GM19193 (cell line): ENCODE data around the gene PAPLN.

Source experiments
- POLR2A ChIP-seq: IDR thresholded peaks from 4 replicates; pipeline ENCODE4 v1.6.1; 2011; ENCODE audit not compliant: insufficient read depth, insufficient read length; ENCODE audit errors: extremely low read depth

PAPLN gene

DNA sequence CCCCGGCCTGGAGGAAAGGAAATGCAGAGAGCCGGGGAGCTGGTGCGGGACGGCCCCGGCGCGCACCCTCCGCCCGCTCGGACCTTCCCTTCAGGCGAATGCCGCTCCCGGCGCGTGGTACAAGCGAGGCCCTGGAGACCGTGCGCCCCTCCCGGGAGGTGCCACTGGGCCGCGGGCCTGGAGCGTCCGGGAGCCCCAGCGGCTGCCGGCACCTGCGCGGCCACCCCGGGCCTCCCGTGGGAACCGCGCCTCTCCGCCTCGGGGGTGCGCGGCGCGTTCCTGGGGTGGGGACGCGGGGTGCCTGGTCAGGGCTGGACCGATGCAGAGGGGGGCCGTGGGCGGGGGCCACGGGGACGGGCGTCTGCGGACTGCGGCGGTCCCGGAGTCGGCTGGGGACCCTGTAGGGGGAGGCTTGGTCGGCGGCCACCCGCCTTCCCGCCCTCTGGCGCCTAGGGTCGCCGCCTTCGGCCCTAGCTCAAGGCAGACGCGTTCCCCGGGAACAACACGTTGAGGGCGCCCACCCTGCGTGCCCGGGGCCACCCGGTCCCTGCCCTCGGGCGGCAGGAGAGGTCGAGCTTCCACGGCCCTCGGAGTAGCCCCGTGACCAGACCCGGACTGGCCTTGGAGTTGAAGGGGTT, 599 bp downstream of the PAPLN start:
- no peak for TF ChIP-seq POLR2A

DNA sequence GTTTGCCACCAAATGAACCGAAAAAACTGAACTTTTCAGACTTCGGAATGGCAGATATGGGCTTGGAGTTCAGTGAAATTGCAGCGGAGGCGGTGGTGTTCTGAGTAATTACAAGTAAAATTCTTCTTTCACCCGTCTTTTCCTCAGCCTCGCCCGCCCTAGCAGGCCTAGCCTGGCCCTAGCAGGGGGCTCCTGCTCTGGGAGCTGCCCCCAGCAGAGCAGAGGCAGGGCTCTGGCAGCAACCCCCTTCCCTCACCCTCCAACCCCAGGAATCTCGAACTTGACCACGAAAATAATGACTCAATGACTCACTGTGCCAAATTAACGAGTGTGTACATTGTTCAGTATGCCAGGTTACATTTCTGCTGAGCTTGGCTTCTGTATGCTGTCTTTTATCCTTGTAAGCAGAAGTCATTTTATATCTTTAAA, 1.1 kb downstream of the PAPLN start:
- TF ChIP-seq POLR2A: no peak

DNA sequence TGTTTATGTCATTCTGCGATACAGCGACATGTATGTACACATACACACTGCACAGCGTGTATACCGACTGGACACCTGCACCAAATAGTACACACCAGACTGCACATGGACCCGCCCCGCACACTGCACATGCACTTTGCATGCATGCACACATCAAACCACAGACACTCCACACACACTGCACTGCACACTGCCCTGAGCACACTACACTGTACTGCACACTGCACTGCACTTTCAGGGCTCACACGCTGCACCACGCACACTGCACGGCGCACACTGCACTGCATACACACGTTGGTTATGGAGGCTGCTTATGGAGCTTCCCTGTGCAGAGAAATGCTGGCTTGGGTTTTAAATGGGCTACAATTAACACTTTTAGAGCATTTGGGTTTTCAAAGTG, 1.6 kb downstream of the PAPLN start:
- no peak for TF ChIP-seq POLR2A

DNA sequence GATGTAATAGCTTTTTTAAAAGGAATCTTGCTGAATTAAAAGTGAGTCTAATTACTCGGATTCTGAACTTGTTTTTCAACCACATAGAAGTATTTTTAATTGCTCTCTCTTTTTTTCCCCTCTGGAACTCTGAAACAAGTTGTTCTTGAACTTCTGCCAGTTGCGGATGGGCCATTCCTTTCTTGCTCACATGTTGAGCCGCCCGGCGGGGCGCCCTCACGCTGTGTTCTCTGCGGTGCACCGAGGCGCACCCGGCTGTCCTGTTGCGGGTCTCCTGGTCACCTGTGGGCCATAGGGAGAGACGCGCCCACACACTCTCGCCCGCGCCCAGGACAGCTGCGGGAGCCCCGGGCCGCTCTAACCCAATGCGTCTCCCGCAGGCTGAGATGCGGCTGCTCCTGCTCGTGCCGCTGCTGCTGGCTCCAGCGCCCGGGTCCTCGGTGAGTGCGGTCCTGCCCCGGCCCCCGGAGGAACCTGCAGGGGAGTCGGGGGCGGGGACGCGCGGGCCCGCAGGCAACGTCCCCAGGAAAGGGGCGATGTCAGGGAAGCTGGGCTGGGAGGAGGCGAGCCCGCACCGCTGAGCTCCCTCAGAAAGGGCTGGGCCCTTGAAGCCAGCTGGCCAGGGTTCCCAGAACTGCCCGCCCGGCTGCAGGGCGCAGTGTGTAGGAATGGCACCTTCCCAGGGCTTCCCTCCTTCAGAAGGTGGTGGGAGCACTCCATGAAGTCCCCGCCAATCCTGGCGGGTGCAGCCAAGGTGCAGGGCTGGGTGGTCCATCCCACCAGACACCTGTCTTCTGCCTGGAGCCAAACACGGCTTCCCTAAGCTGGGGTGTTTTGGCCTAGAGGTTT, 2.3 kb downstream of the PAPLN start:
- TF ChIP-seq POLR2A: no peak

DNA sequence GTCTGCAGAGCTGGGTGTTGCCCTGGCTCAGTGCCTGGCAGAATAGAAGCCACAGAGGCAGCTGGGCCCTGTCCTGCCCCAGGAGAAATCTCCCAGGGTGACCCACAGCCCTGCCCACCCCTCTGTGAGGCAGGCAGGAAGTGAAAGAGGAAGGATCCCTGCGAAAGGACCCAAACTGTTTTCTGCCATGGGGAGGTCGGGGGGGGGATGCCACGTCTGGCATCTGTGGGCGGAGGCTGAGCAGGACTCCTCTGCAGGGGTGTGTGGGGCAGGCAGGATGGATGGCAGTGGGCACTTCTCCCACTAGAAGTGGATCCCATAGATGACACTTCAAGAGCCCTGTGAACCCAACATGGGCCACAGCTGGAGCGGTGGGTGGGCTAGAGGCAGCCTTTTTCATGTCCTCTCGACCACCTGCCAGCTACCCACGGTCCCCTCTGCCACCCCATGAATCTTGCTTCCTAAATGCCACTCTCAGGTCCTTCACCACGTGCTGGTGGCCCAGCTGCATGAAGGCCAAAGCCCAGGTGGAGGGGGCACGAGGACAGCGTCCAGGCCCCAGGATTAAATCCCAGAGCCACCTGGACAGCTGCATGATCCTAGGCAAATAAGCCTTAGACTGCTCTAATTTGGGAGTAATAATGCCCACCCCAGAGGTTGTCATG, 3.6 kb downstream of the PAPLN start:
- no peak for TF ChIP-seq POLR2A

DNA sequence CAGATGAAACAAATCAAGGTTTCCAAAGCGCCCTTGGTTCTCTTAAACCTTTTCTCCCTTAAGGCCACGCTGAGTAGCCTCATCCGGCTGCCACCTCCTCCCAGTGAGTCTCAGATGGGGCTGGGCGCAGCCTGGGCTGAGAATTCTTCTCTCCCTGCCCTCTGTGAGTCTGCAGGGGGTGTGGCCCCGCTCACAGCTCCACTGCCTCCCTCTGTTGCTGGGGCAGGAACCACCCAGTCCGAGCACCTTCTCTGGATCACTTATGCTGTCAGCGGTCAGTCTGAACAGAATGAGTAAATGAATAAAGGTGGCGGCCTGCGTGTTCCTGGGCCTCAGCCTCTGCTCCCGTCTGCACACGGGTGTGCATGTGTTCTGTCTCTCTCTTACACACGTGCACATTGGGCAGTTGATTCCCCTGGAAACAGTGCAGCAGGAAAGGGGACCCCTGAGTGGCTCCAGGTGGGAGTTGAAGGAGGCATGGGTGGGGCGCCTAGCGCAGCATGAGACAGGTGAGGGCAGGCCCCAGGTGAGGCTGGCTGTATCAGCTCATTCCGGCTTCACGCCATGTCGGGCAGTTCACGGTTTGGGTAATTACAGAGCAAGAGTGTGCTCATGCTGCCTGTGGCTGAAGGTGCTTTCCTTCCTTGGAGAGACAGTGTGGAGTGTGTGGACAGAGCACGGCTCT, 4.3 kb downstream of the PAPLN start:
- TF ChIP-seq POLR2A: no peak

DNA sequence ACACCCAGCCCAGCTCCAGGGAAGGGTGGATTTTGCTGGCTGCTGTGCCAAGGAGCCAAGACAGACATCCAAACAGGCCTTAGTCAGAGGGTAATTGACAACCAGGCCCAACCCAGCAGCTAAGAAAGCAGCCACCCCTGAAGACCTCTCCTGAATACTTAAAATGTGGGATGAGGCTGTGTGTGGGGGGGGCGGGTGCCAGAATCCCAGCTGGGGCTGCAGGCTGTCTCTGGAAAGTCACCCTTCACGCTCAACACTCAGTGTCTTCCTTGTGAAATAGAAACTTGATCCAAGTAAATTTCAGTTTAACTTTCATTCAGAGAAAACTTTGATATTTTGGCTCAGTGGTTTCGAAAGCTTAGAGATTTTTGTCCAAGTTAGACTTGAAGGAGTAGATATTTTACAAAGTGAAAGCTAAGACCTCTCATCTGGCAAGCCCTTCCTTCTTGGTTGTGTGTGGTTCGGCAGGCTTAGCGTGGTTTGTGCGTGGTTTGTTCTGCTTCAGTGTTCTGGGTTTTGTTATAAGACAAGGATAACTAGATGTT, 5.1 kb downstream of the PAPLN start:
- no peak for TF ChIP-seq POLR2A

DNA sequence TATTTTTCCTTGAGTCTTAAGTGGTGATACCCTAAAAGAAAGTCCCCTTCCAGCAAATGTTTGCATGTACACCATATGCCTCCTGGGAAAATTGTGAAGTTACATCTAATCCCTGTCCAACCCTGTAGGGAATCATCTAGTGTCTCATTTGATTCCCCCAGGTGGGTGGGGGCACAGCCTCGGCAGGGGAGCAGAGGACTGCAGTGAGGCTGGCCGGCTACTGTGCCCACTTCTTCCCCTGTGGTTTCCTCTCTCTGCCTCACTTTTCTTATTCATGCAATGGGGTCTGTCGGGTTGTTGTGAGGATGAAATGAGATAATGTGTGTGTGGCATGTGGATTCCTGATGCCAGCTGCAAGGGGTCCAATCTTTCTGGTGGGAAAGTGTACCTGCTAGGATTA, 6.0 kb downstream of the PAPLN start:
- no peak for TF ChIP-seq POLR2A

DNA sequence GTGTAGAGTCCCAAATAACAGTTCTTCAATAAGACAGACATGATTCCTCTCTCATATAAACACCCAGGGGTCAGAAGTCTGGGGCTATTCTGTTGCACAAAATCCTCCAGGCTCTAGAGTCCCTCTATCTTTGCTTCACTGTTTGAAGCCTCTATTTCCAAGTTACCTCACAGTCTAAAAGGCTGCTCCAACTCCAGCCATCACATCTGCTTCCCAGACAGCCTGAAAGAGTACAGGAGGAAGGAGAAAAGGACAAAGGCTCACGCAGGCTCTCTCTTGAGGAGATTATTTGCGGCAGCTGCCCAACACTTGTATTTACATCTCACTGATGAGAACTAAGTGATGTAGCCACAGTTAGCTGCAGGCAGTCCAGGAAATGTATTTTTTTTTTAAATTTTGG, 6.4 kb downstream of the PAPLN start:
- no peak for TF ChIP-seq POLR2A

DNA sequence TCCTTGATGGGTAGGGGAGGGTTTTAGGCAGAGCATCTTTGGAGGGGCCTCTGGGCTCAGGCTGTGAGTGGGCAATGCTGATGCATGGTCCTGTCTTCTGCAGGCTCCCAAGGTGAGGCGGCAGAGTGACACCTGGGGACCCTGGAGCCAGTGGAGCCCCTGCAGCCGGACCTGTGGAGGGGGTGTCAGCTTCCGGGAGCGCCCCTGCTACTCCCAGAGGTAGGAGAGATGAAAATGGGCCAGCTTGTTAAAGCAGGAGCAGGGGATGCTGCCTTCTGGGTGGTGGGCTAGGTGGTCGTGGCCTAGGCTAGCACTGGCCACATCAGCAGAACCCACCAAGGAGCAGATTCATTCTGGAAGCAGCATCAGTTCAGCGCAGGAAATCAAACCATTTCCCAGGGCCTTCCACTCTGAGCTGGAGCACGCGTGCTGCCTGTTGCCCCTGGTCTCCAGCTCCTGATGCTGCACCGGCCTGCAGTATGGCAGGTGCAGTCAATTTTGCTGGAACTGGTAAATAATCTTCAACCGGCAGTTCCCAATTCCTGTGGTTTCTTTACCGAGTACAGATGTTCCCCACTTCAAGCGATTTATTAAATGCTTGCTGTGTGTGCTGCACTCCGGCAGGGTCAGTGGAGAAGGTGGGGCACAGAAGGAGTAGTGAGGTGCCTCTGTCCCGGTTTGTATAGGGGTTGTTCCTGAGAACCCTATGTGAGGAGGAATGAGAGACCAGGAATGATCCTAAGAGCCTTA, 7.4 kb downstream of the PAPLN start:
- TF ChIP-seq POLR2A: no peak

DNA sequence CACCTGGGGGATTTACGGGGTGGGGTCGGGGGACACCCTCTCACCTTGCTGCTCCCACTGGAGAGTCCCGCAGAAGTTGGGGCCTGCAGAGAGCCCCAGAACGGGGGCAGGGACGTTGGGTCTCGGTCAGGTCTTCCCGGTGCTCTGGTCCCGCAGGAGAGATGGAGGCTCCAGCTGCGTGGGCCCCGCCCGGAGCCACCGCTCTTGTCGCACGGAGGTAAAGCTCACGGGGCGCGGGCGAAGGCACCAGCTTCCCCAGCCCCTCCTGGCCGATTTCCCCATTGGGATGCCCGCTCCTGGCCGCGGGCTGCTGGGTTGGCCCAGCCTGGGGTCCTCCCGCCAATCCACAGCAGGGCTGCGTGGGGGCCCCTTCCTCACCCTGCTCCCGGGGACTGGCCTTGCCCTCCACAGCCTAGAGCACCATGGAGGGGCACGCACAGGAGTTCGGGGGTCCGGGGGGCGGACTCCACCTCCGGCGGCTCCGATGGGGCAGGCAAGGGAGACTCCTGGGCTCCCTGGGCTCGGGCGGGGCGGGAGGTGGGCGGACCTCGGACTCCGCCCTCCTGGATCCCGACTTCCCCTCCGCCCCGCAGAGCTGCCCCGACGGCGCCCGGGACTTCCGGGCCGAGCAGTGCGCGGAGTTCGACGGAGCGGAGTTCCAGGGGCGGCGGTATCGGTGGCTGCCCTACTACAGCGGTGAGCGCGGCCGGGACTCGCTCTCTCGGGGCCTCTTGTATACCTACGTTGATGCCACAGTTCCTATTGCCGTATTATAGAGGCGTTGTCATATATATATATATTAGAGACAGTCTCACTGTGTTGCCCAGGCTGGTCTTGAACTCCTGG, 8.4 kb downstream of the PAPLN start:
- peak; percentile 53 for TF ChIP-seq POLR2A

DNA sequence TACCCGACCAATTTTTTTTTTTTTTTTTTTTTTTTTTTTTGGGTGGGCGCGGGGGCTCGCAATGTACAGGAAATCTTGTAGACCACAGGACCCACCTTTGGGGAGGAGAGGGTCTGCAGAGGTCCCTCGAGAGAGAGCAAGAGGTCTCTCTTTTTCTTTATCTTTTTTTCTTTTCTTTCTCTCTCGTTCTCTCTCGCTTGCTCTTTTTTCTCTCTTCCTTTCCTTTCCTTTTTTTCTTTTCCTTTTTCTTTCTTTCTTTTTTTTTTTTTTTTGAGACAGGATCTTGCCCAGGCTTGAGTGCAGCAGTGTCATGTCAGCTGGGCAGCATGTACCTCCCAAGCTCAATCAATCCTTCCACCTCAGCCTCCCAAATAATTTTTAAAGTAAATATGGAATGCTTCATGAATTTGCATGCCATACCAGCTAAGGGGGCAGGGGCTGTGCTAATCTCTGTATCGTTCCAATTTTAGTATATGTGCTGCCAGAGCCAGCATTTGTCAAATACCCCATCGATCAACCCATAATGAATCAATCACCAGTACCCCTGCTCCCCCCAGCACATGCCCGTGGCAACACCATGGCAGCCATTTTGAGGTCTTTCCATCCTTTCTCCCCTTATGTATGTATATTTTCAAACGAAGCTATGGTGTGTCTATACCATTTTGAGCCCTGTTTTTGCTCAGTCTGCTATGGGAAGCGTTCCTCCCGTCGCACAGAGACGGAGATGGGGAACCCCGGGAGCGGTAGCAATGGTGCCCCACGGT, 9.3 kb downstream of the PAPLN start:
- TF ChIP-seq POLR2A: no peak
